H9 (cell line): ENCODE measurements around the gene CIT. TPM values are rescaled to one million over a fixed set of nuclear protein-coding genes. Genes with fewer than 3 reads are reported as not detected.

Experiments used
- DNase-seq: peaks from one replicate; pipeline ENCODE4 v3.0.0-alpha.2; 2017
- H2AFZ ChIP-seq: one replicate; pipeline ENCODE4 v1.6.1; 2013; ENCODE audit warnings: mild to moderate bottlenecking, low read length, control low read depth, moderate library complexity
- H2AK5ac ChIP-seq: 2 replicates; pipeline ENCODE4 v1.6.1; 2013; ENCODE audit warnings: low read length, control low read depth, mixed read lengths; ENCODE audit not compliant: insufficient read length
- H2BK120ac ChIP-seq: one replicate; pipeline ENCODE4 v1.6.1; 2013; ENCODE audit warnings: low read depth, mild to moderate bottlenecking, low read length, control low read depth, inconsistent platforms; ENCODE audit not compliant: poor library complexity, severe bottlenecking
- H2BK12ac ChIP-seq: 2 replicates; pipeline ENCODE4 v1.6.1; 2013; ENCODE audit warnings: low read length, control low read depth, mixed read lengths, low read depth; ENCODE audit not compliant: insufficient read length
- H2BK15ac ChIP-seq: 2 replicates; pipeline ENCODE4 v1.6.1; 2013; ENCODE audit warnings: low read depth, low read length, control low read depth
- H2BK20ac ChIP-seq: one replicate; pipeline ENCODE4 v1.6.1; 2013; ENCODE audit warnings: low read depth, mild to moderate bottlenecking, low read length, control low read depth, inconsistent platforms; ENCODE audit not compliant: poor library complexity, severe bottlenecking
- H2BK5ac ChIP-seq: 2 replicates; pipeline ENCODE4 v1.6.1; 2013; ENCODE audit warnings: low read length, control low read depth, mixed read lengths; ENCODE audit not compliant: insufficient read length
- H3K14ac ChIP-seq: 2 replicates; pipeline ENCODE4 v1.6.1; 2013; ENCODE audit warnings: low read length, control low read depth; ENCODE audit not compliant: insufficient read depth
- H3K18ac ChIP-seq: 2 replicates; pipeline ENCODE4 v1.6.1; 2013; ENCODE audit warnings: low read depth, mild to moderate bottlenecking, mixed read lengths, low read length, control low read depth; ENCODE audit not compliant: insufficient read length
- H3K23ac ChIP-seq: 2 replicates; pipeline ENCODE4 v1.6.1; 2013; ENCODE audit warnings: low read length, control low read depth, mixed read lengths, low read depth; ENCODE audit not compliant: insufficient read length
- H3K23me2 ChIP-seq: 2 replicates; pipeline ENCODE4 v1.6.1; 2013; ENCODE audit warnings: low read depth, mild to moderate bottlenecking, mixed read lengths, low read length, control low read depth; ENCODE audit not compliant: insufficient read length, poor library complexity, severe bottlenecking
- H3K27ac ChIP-seq: 2 replicates; pipeline ENCODE4 v1.5.1; 2013; ENCODE audit warnings: low read length, control low read depth, mixed read lengths, low read depth; ENCODE audit not compliant: insufficient read length
- H3K27me3 ChIP-seq: 2 replicates; pipeline ENCODE4 v1.6.1; 2013; ENCODE audit warnings: low read length, control low read depth, inconsistent platforms; ENCODE audit not compliant: insufficient read depth
- H3K4ac ChIP-seq: 2 replicates; pipeline ENCODE4 v1.6.1; 2013; ENCODE audit warnings: low read depth, mild to moderate bottlenecking, control low read depth, inconsistent platforms, low read length, moderate library complexity
- H3K4me1 ChIP-seq: 2 replicates; pipeline ENCODE4 v1.6.1; 2013; ENCODE audit warnings: low read length, control low read depth, inconsistent platforms; ENCODE audit not compliant: insufficient read depth
- H3K4me2 ChIP-seq: 2 replicates; pipeline ENCODE4 v1.6.1; 2013; ENCODE audit warnings: low read length, control low read depth, mixed read lengths; ENCODE audit not compliant: insufficient read length, insufficient read depth
- H3K56ac ChIP-seq: 2 replicates; pipeline ENCODE4 v1.6.1; 2013; ENCODE audit warnings: low read depth, mild to moderate bottlenecking, mixed read lengths, low read length, control low read depth; ENCODE audit not compliant: insufficient read length
- H3K79me1 ChIP-seq: 2 replicates; pipeline ENCODE4 v1.6.1; 2013; ENCODE audit warnings: low read depth, mild to moderate bottlenecking, moderate library complexity, low read length, control low read depth, inconsistent platforms; ENCODE audit not compliant: insufficient read depth, poor library complexity, severe bottlenecking
- H3K79me2 ChIP-seq: 2 replicates; pipeline ENCODE4 v1.6.1; 2013; ENCODE audit warnings: low read length, control low read depth, inconsistent platforms; ENCODE audit not compliant: insufficient read depth
- H3K9ac ChIP-seq: 2 replicates; pipeline ENCODE4 v1.6.1; 2013; ENCODE audit warnings: low read length, control low read depth, mixed read lengths; ENCODE audit not compliant: insufficient read length; ENCODE audit errors: extremely low read depth
- H3K9me3 ChIP-seq: one replicate; pipeline ENCODE4 v1.6.1; 2013; ENCODE audit warnings: low read depth, low read length, inconsistent platforms; ENCODE audit not compliant: control insufficient read depth
- H3T11ph ChIP-seq: one replicate; pipeline ENCODE4 v1.6.1; 2013; ENCODE audit warnings: mild to moderate bottlenecking, low read length, control low read depth, inconsistent platforms
- H4K20me1 ChIP-seq: one replicate; pipeline ENCODE4 v1.6.1; 2013; ENCODE audit not compliant: control insufficient read depth, insufficient read length, insufficient read depth
- H4K5ac ChIP-seq: 2 replicates; pipeline ENCODE4 v1.6.1; 2013; ENCODE audit warnings: low read depth, mild to moderate bottlenecking, mixed read lengths, low read length, control low read depth; ENCODE audit not compliant: insufficient read length
- H4K8ac ChIP-seq: replicated peaks from 2 replicates; pipeline ENCODE4 v1.6.1; 2013; ENCODE audit warnings: low read length, control low read depth, mixed read lengths, low read depth; ENCODE audit not compliant: insufficient read length
- H4K91ac ChIP-seq: 2 replicates; pipeline ENCODE4 v1.6.1; 2013; ENCODE audit warnings: low read depth, mild to moderate bottlenecking, moderate library complexity, mixed read lengths, low read length, control low read depth; ENCODE audit not compliant: insufficient read length
- H3K27ac Mint-ChIP-seq, 3 experiments: 2 replicates in 2 of 3; 3 replicates in 1 of 3; pipeline ENCODE4 v1.8.0; 2020 to 2021; ENCODE audit warnings: mixed read lengths in 3 of 3, mild to moderate bottlenecking in 1 of 3, moderate library complexity in 1 of 3
- H3K27me3 Mint-ChIP-seq: 2 replicates; pipeline ENCODE4 v1.8.0; 2021; ENCODE audit warnings: low read depth, mild to moderate bottlenecking, moderate library complexity, mixed read lengths
- H3K36me3 Mint-ChIP-seq, 3 experiments: 2 replicates in 2 of 3; 3 replicates in 1 of 3; pipeline ENCODE4 v1.8.0; 2020 to 2021; ENCODE audit warnings: low read depth in 3 of 3, mixed read lengths in 3 of 3; ENCODE audit not compliant: insufficient read depth in 1 of 3
- H3K4me1 Mint-ChIP-seq, 2 experiments: 2 replicates each; pipeline ENCODE4 v1.8.0; 2020; ENCODE audit warnings: mixed read lengths in 2 of 2
- H3K4me3 Mint-ChIP-seq, 2 experiments: 2 replicates in 1 of 2; 3 replicates in 1 of 2; pipeline ENCODE4 v1.8.0; 2020 to 2021; ENCODE audit warnings: mild to moderate bottlenecking in 2 of 2, mixed read lengths in 2 of 2, moderate library complexity in 1 of 2
- H3K9me3 Mint-ChIP-seq, 2 experiments: 2 replicates in 1 of 2; 3 replicates in 1 of 2; pipeline ENCODE4 v1.8.0; 2020; ENCODE audit warnings: mild to moderate bottlenecking in 2 of 2, mixed read lengths in 2 of 2, moderate library complexity in 1 of 2
- WGBS: extraction: QIAGEN DNeasy Blood & Tissue Kit; methylation state at CpG from one replicate; pipeline ENCODE4 v1.1.7; 2013; ENCODE audit warnings: missing lambda C conversion rate, low lambda C conversion rate, mixed read lengths; ENCODE audit not compliant: insufficient read length; ENCODE audit errors: extremely low coverage; 5-methylcytosine and 5-hydroxymethylcytosine counted together
- total RNA-seq: library from RNA; stranded (reverse); gene quantifications from 2 replicates; pipeline ENCODE4 v1.2.1, GENCODE V29; 2021
- TF ChIP-seq, protein P1 (sequence below): fragments of 200-600 bp; sonication (generic); conservative IDR thresholded peaks from 3 replicates; pipeline ENCODE4 v1.8.0; 2021; ENCODE audit warnings: antibody characterized with exemption, mild to moderate bottlenecking

Gene CIT
- total RNA-seq, 1 experiment from 2014 or later, result 55.3 TPM

DNA sequence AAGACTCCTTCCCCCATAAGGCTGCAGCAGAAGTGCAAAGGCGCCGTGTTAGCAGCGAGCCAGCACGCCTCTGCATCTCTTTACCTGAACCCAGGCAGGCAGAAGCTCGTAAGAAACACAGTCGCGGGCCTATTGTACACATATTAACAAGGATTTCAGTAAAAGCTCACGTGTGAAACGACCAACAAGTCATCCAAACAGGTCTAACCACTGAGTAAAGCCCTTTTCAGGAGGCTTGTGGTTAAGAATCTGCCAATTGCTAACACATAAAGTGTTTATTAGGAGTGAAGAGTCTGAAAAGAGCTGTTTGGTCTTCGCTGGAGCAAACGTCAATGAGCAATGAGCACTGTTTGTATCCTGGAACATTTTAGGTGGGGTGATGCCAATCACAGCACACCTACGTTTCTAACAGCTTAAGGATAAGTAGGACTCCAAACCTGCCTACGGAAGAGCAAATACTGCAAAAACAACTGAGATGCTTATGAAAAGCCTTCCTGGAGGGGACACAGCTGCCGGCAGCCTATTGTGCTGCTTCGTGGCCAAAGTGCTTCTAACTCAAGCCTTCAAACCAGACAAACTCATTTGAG is 166.1 kb downstream of the CIT start:
- Histone ChIP-seq H4K91ac (no peak overlapping the region), H3K56ac (no peak overlapping the region), H2BK120ac (no peak overlapping the region), H3T11ph (no peak overlapping the region), H3K14ac (no peak overlapping the region), H3K9ac (no peak overlapping the region), H2BK20ac (no peak overlapping the region), H3K4me2 (no peak overlapping the region), H3K18ac (no peak overlapping the region), H2BK15ac (no peak overlapping the region), H4K8ac (no peak overlapping the region), H3K23me2 (no peaks in the 10 kb centered on the region), H2BK12ac (no peak overlapping the region), H3K27me3 (no peaks in the 10 kb centered on the region), H2AFZ (no peak overlapping the region), H4K5ac (no peak overlapping the region), H3K4ac (no peak overlapping the region), H3K9me3 (no peaks in the 10 kb centered on the region), H2BK5ac (no peak overlapping the region), H3K4me1 (no peaks in the 10 kb centered on the region), H3K23ac (no peak overlapping the region), H3K79me2 (no peaks in the 10 kb centered on the region), H3K79me1 (no peaks in the 10 kb centered on the region), H4K20me1 (no peaks in the 10 kb centered on the region), H3K27ac (no peak overlapping the region), H2AK5ac (no peak overlapping the region)
- H3K4me3 Mint-ChIP-seq, result no peak overlapping the region
- peak overlapping the region in 1 of 3 experiments; percentile 48; a peak in 1 of 7 replicates for H3K27ac Mint-ChIP-seq
- no peaks in the 10 kb centered on the region for H3K9me3 Mint-ChIP-seq
- peaks cover 52 to 93% (median 85%) of the 10 kb centered on the region in 3 experiments; a peak in 6 of 7 replicates for H3K36me3 Mint-ChIP-seq
- TF ChIP-seq, protein P1, sequence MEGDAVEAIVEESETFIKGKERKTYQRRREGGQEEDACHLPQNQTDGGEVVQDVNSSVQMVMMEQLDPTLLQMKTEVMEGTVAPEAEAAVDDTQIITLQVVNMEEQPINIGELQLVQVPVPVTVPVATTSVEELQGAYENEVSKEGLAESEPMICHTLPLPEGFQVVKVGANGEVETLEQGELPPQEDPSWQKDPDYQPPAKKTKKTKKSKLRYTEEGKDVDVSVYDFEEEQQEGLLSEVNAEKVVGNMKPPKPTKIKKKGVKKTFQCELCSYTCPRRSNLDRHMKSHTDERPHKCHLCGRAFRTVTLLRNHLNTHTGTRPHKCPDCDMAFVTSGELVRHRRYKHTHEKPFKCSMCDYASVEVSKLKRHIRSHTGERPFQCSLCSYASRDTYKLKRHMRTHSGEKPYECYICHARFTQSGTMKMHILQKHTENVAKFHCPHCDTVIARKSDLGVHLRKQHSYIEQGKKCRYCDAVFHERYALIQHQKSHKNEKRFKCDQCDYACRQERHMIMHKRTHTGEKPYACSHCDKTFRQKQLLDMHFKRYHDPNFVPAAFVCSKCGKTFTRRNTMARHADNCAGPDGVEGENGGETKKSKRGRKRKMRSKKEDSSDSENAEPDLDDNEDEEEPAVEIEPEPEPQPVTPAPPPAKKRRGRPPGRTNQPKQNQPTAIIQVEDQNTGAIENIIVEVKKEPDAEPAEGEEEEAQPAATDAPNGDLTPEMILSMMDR, result no peak
- H3K27me3 Mint-ChIP-seq, result no peaks in the 10 kb centered on the region
- no peaks in the 10 kb centered on the region for H3K4me1 Mint-ChIP-seq
- WGBS, result no CpG with 5 or more reads among the region's 15 CpGs
- DNase-seq, result no peak
